HEK293T (cell line): ENCODE data around the gene ZNF385B.

Experiments used
- FOXA1 ChIP-seq: fragments of 450-650 bp; IDR thresholded peaks from 2 replicates; pipeline ENCODE4 v1.6.1; 2016; ENCODE audit warnings: mild to moderate bottlenecking
- FOXK2 ChIP-seq: fragments of 450-650 bp; IDR thresholded peaks from 2 replicates; pipeline ENCODE4 v1.6.1; 2016; ENCODE audit warnings: mild to moderate bottlenecking
- FOXM1 ChIP-seq: fragments of 450-650 bp; IDR thresholded peaks from 2 replicates; pipeline ENCODE4 v1.6.1; 2017; ENCODE audit warnings: mild to moderate bottlenecking, borderline replicate concordance
- HDGF ChIP-seq: fragments of 450-650 bp; IDR thresholded peaks from 2 replicates; pipeline ENCODE4 v1.6.1; 2017; ENCODE audit warnings: antibody characterized with exemption, borderline replicate concordance
- TF ChIP-seq, protein P1 (sequence below): fragments of 450-650 bp; IDR thresholded peaks from 2 replicates; pipeline ENCODE4 v1.6.1; 2016

DNA sequence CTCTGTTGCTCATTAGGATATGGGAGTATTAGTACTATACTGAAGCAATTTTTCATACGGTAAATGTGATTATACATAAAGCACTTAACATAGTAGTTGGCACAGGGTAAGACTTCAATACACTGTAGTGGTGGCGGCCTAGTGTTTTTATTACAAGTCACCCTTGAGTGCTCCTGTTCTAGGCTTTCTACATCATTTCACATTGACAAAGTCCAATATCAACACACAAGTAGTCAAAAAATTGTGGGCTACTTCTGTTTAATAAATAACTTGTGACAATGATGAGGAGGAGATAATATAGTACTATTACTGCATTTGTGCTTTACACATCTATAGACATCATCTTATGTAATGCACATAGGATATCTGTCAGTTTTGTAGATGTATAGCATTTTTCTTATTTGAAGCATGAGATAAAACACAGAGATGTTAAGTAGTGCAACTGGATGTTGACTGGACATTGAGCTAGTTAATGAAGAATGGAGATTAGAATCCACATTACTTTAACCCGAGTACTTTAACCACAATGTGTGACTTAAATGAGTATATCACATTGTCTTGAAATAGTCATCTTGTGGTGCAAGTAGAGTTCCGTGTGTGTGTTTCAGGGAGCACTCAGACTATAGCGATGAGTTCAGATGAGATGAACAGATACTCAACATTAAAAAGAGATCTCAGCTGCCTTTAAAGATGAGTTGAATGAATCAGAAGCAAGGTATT lies 134.8 kb downstream of the ZNF385B start:
- TF ChIP-seq FOXA1, result no peak
- TF ChIP-seq, protein P1, sequence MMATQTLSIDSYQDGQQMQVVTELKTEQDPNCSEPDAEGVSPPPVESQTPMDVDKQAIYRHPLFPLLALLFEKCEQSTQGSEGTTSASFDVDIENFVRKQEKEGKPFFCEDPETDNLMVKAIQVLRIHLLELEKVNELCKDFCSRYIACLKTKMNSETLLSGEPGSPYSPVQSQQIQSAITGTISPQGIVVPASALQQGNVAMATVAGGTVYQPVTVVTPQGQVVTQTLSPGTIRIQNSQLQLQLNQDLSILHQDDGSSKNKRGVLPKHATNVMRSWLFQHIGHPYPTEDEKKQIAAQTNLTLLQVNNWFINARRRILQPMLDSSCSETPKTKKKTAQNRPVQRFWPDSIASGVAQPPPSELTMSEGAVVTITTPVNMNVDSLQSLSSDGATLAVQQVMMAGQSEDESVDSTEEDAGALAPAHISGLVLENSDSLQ, result no peak
- TF ChIP-seq HDGF, result no peak
- TF ChIP-seq FOXM1, result no peak
- no peak for TF ChIP-seq FOXK2
